IPS DF 6.9 (cell line): ENCODE measurements around the gene CTU2.

Source experiments
- DNase-seq: peaks from one replicate; pipeline ENCODE4 v3.0.0-alpha.2; 2013; ENCODE audit warnings: low read depth, low spot score
- H3K27ac ChIP-seq: one replicate; pipeline ENCODE4 v1.5.1; 2013; ENCODE audit warnings: low read length, control low read depth
- H3K27me3 ChIP-seq: 2 replicates; pipeline ENCODE4 v1.6.1; 2013; ENCODE audit warnings: mild to moderate bottlenecking, low read length; ENCODE audit not compliant: control insufficient read depth, insufficient read depth
- H3K36me3 ChIP-seq: 2 replicates; pipeline ENCODE4 v1.6.1; 2013; ENCODE audit warnings: low read length; ENCODE audit not compliant: control insufficient read depth, insufficient read depth
- H3K4me1 ChIP-seq: 2 replicates; pipeline ENCODE4 v1.6.1; 2013; ENCODE audit warnings: low read length; ENCODE audit not compliant: control insufficient read depth, insufficient read depth
- H3K4me3 ChIP-seq: 2 replicates; pipeline ENCODE4 v1.5.1; 2013; ENCODE audit warnings: mild to moderate bottlenecking, low read length
- H3K9me3 ChIP-seq: 2 replicates; pipeline ENCODE4 v1.6.1; 2013; ENCODE audit warnings: low read length, inconsistent platforms; ENCODE audit not compliant: control insufficient read depth, insufficient read depth
- WGBS: extraction: QIAGEN DNeasy Blood & Tissue Kit; methylation state at CpG from one replicate; pipeline ENCODE4 v1.1.7; 2013; ENCODE audit warnings: mixed read lengths, missing lambda C conversion rate; ENCODE audit not compliant: insufficient read length, insufficient coverage; 5-methylcytosine and 5-hydroxymethylcytosine counted together

CTU2 gene

GRCh38 chr16:88730632-88731607, 24.6 kb downstream of the CTU2 start:
- Histone ChIP-seq H3K4me3 (no peak overlapping the region), H3K4me1 (no peaks in the 10 kb centered on the region), H3K36me3 (peaks cover 29% of the 10 kb centered on the region), H3K27me3 (no peaks in the 10 kb centered on the region), H3K9me3 (no peaks in the 10 kb centered on the region), H3K27ac (no peak overlapping the region)
- no CpG with 5 or more reads among the region's 34 CpGs for WGBS
- DNase-seq, result no peak

- Histone ChIP-seq H3K4me1 (no peaks in the 10 kb centered on the region), H3K36me3 (peaks cover 27% of the 10 kb centered on the region), H3K9me3 (no peaks in the 10 kb centered on the region), H3K27me3 (no peaks in the 10 kb centered on the region), H3K4me3 (no peak overlapping the region), H3K27ac (no peak overlapping the region)
- WGBS, result no CpG with 5 or more reads among the region's 15 CpGs
- DNase-seq, result no peak
Measured at GRCh38 chr16:88731699-88732098, 25.4 kb downstream of the CTU2 start.

- no peak for DNase-seq
- no CpG with 5 or more reads among the region's 30 CpGs for WGBS
- Histone ChIP-seq H3K27me3 (no peaks in the 10 kb centered on the region), H3K4me3 (no peak overlapping the region), H3K9me3 (no peaks in the 10 kb centered on the region), H3K4me1 (no peaks in the 10 kb centered on the region), H3K27ac (no peak overlapping the region), H3K36me3 (peaks cover 22% of the 10 kb centered on the region)
Measured at GRCh38 chr16:88732172-88732960, 26.1 kb downstream of the CTU2 start.

- Histone ChIP-seq H3K36me3 (peaks cover 20% of the 10 kb centered on the region), H3K4me3 (no peak overlapping the region), H3K4me1 (no peaks in the 10 kb centered on the region; the same call in 1 of the 2 replicates), H3K27ac (no peak overlapping the region), H3K9me3 (no peaks in the 10 kb centered on the region), H3K27me3 (no peaks in the 10 kb centered on the region)
- DNase-seq, result no peak
- no CpG with 5 or more reads among the region's 13 CpGs for WGBS
Measured at GRCh38 chr16:88732961-88733294, 26.6 kb downstream of the CTU2 start.

GRCh38 chr16:88733630-88734360, 27.5 kb downstream of the CTU2 start:
- no peaks in the 10 kb centered on the region; the same call in 1 of the 2 replicates for H3K4me1 ChIP-seq
- H3K27me3 ChIP-seq, result no peaks in the 10 kb centered on the region
- no peak overlapping the region for H3K4me3 ChIP-seq
- H3K36me3 ChIP-seq, result peaks cover 19% of the 10 kb centered on the region
- H3K9me3 ChIP-seq, result no peaks in the 10 kb centered on the region
- H3K27ac ChIP-seq, result no peak overlapping the region
- no peak for DNase-seq
- WGBS, result no CpG with 5 or more reads among the region's 27 CpGs

GRCh38 chr16:88734361-88734728, 28.0 kb downstream of the CTU2 start:
- DNase-seq, result no peak
- Histone ChIP-seq H3K27me3 (no peaks in the 10 kb centered on the region), H3K4me1 (no peaks in the 10 kb centered on the region; the same call in 1 of the 2 replicates), H3K4me3 (no peak overlapping the region), H3K36me3 (peaks cover 19% of the 10 kb centered on the region), H3K27ac (no peak overlapping the region), H3K9me3 (no peaks in the 10 kb centered on the region)
- no CpG with 5 or more reads among the region's 23 CpGs for WGBS

- Histone ChIP-seq H3K4me3 (no peak overlapping the region), H3K36me3 (peaks cover 19% of the 10 kb centered on the region), H3K27ac (no peak overlapping the region), H3K4me1 (no peaks in the 10 kb centered on the region; the same call in 1 of the 2 replicates), H3K27me3 (no peaks in the 10 kb centered on the region), H3K9me3 (no peaks in the 10 kb centered on the region)
- WGBS, result no CpG with 5 or more reads among the region's 16 CpGs
- DNase-seq, result no peak
Measured at GRCh38 chr16:88735121-88735520, 28.8 kb downstream of the CTU2 start.

- Histone ChIP-seq H3K27ac (no peak overlapping the region), H3K4me3 (no peak overlapping the region), H3K36me3 (peaks cover 19% of the 10 kb centered on the region), H3K27me3 (no peaks in the 10 kb centered on the region), H3K4me1 (no peaks in the 10 kb centered on the region; the same call in 1 of the 2 replicates), H3K9me3 (no peaks in the 10 kb centered on the region)
- no CpG with 5 or more reads among the region's 10 CpGs for WGBS
- no peak for DNase-seq
Measured at GRCh38 chr16:88735616-88736015, 29.3 kb downstream of the CTU2 start.

GRCh38 chr16:88736088-88736487, 29.8 kb downstream of the CTU2 start:
- Histone ChIP-seq H3K36me3 (peaks cover 19% of the 10 kb centered on the region), H3K4me3 (no peak overlapping the region), H3K4me1 (no peaks in the 10 kb centered on the region; the same call in 1 of the 2 replicates), H3K27me3 (no peaks in the 10 kb centered on the region), H3K9me3 (no peaks in the 10 kb centered on the region), H3K27ac (no peak overlapping the region)
- no peak for DNase-seq
- no CpG with 5 or more reads among the region's 21 CpGs for WGBS

- Histone ChIP-seq H3K4me1 (no peaks in the 10 kb centered on the region; the same call in 1 of the 2 replicates), H3K27me3 (no peaks in the 10 kb centered on the region), H3K4me3 (no peak overlapping the region), H3K9me3 (no peaks in the 10 kb centered on the region), H3K27ac (no peak overlapping the region), H3K36me3 (peaks cover 19% of the 10 kb centered on the region)
- WGBS, result no CpG with 5 or more reads among the region's 21 CpGs
- DNase-seq, result no peak
Measured at GRCh38 chr16:88736496-88736895, 30.2 kb downstream of the CTU2 start.
